HG03558 (cell line): Measurements from ENCODE around the gene SYCN.

ENCODE experiments used
- ATAC-seq: cut with Tn5 transposase; IDR thresholded peaks from one replicate; pipeline ENCODE4 v1.9.1; 2021; ENCODE audit warnings: moderate number of reproducible peaks; ENCODE audit not compliant: unreplicated experiment; ENCODE audit errors: extremely low read depth

Gene SYCN

GRCh38 chr19:39196320-39196719 is 7.7 kb downstream of the SYCN start:
- no peak for ATAC-seq

- no peak for ATAC-seq
Observed at GRCh38 chr19:39195755-39196154, 8.3 kb downstream of the SYCN start.

- ATAC-seq = no peak
Observed at GRCh38 chr19:39194832-39195542, 9.1 kb downstream of the SYCN start.

- no peak for ATAC-seq
Observed at GRCh38 chr19:39193803-39194202, 10.3 kb downstream of the SYCN start.

GRCh38 chr19:39192846-39193245 is 11.2 kb downstream of the SYCN start:
- no peak for ATAC-seq

- no peak for ATAC-seq
Observed at GRCh38 chr19:39190768-39191167, 13.3 kb downstream of the SYCN start.

- no peak for ATAC-seq
Observed at GRCh38 chr19:39188960-39189359, 15.1 kb downstream of the SYCN start.

GRCh38 chr19:39187552-39187943 is 16.5 kb downstream of the SYCN start:
- ATAC-seq = no peak

- no peak for ATAC-seq
Observed at GRCh38 chr19:39186391-39186790, 17.7 kb downstream of the SYCN start.

- no peak for ATAC-seq
Observed at GRCh38 chr19:39183104-39183503, 21.0 kb downstream of the SYCN start.

- no peak for ATAC-seq
Observed at GRCh38 chr19:39182174-39182505, 21.9 kb downstream of the SYCN start.

GRCh38 chr19:39181500-39182173 is 22.4 kb downstream of the SYCN start:
- no peak for ATAC-seq

- no peak for ATAC-seq
Observed at GRCh38 chr19:39180749-39181148, 23.3 kb downstream of the SYCN start.

- ATAC-seq = no peak
Observed at GRCh38 chr19:39179754-39180153, 24.3 kb downstream of the SYCN start.

GRCh38 chr19:39178296-39179006 is 25.6 kb downstream of the SYCN start:
- no peak for ATAC-seq

GRCh38 chr19:39177736-39178135 is 26.3 kb downstream of the SYCN start:
- no peak for ATAC-seq

GRCh38 chr19:39177110-39177699 is 26.9 kb downstream of the SYCN start:
- ATAC-seq = no peak

- no peak for ATAC-seq
Observed at GRCh38 chr19:39175564-39175963, 28.5 kb downstream of the SYCN start.

- ATAC-seq = no peak
Observed at GRCh38 chr19:39174558-39175544, 29.2 kb downstream of the SYCN start.

GRCh38 chr19:39174142-39174541 is 29.9 kb downstream of the SYCN start:
- ATAC-seq = no peak
